GM12873 (cell line): ENCODE measurements around the gene LCTL.

Experiments used
- TF ChIP-seq, protein P1 (sequence below): IDR thresholded peaks from 2 replicates; pipeline ENCODE4 v1.5.1; 2012; ENCODE audit warnings: low read depth, mild to moderate bottlenecking, moderate library complexity, low read length, control low read depth; ENCODE audit not compliant: insufficient read depth; ENCODE audit errors: missing control alignments

LCTL gene

DNA sequence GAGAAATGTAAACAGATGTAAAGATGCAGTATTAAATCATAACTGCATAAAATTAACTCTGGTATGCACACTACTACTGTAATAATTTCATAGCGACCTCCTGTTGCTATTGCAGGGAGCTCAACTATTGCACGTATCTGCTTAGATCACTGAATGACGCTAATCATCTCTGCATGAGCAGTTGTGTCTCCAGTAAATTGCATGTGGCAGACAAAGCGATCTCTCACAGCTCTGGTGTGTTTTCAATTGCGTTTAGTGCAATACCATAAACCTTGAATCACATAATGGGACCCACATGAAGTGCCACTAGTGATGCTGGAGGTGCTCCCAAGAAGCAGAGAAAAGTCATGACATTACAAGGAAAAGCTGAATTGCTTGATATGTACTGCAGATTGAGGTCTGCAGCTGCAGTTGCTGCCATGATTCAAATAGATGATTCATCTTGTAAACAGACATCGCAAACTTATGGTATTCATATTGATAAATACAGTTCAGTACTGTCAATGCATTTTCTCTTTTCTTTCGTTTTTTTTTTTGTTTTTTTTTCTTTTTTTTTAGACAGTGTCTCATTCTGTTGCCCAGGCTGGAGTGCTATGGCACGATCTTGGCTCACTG lies 30.2 kb upstream of the LCTL start:
- TF ChIP-seq, protein P1, sequence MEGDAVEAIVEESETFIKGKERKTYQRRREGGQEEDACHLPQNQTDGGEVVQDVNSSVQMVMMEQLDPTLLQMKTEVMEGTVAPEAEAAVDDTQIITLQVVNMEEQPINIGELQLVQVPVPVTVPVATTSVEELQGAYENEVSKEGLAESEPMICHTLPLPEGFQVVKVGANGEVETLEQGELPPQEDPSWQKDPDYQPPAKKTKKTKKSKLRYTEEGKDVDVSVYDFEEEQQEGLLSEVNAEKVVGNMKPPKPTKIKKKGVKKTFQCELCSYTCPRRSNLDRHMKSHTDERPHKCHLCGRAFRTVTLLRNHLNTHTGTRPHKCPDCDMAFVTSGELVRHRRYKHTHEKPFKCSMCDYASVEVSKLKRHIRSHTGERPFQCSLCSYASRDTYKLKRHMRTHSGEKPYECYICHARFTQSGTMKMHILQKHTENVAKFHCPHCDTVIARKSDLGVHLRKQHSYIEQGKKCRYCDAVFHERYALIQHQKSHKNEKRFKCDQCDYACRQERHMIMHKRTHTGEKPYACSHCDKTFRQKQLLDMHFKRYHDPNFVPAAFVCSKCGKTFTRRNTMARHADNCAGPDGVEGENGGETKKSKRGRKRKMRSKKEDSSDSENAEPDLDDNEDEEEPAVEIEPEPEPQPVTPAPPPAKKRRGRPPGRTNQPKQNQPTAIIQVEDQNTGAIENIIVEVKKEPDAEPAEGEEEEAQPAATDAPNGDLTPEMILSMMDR: no peak

DNA sequence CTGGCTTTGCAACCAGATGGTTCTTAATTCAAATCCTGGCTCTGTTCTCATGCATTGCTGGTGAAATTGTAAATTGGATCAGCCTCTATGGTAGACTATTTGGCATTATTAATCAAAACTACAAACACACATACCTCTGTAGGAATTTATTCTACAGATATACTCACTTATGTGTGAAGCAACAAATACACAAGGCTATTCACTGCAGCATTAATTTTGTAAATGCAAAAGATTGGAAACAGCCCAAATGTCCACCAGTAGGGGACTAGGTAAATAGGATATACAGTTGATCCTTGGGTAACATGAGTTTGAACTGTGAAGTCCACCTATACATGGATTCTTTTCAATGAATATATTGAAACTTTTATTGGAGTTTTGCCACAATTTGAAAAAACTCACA lies 29.5 kb upstream of the LCTL start:
- TF ChIP-seq, protein P1: no peak

DNA sequence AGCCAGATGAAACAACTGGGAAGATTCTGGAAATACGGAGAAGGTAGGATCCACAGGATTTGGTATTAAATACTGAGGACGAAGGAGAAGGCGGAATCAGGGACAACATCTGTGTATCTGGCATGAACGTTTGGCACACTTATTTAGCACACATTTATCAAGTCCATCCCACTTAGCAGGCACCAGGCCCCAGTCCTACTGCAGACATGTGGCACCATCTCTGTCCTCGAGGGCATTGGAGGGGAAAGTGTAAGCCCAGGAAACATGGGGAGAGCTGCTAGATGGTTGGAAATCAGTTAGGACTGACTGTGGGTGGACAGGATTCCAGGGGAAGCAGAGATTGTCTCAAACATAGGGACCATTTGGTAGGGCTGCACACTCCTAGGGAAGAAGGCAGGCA lies 29.0 kb upstream of the LCTL start:
- TF ChIP-seq, protein P1: no peak

DNA sequence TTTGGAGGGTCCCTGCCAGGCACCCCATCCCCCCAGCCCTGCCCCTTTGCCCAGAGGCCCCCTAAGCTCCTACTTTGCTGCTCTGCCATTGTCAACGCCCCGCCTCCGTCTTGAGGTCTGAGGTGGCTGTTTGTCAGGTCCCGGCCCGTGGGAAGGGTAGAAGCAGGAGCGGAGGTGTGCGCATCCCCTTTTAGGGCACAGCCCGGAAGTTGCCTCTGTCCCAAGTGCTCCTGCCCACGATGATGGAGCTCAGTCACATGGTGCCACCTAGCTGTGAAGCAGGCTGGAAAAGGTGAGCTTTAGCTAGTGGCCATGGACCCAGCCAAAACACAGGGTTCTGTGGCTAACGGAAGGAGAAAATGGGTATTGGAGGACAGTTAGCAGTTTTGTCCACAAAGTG lies 28.5 kb upstream of the LCTL start:
- TF ChIP-seq, protein P1: no peak

DNA sequence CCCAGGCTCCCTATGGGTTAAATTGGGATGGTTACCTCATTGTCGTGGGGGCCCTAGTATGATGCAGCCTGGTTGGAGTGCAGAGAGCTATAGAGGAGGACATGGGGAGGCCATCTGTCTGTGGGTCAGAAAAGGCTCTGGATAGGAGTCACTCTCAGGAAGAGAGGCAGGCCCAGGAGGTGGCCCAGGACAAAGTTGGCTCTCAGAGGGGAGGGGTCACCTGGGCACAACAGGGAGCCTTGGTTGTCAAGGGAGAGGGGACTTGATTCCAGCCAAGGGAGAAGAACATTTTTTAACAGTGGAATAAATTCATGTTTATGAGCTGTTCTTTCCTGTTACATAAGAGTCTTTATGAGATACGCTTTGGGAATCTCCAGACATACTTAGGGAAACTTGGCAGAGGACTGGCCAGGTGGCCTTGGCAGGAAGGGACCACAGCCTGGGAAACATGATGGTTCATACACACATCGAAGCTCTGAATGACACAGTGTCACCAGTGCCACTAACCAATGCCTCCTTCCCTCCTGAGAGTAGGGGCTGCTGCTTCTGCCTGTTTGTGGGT lies 27.5 kb upstream of the LCTL start:
- TF ChIP-seq, protein P1: no peak

DNA sequence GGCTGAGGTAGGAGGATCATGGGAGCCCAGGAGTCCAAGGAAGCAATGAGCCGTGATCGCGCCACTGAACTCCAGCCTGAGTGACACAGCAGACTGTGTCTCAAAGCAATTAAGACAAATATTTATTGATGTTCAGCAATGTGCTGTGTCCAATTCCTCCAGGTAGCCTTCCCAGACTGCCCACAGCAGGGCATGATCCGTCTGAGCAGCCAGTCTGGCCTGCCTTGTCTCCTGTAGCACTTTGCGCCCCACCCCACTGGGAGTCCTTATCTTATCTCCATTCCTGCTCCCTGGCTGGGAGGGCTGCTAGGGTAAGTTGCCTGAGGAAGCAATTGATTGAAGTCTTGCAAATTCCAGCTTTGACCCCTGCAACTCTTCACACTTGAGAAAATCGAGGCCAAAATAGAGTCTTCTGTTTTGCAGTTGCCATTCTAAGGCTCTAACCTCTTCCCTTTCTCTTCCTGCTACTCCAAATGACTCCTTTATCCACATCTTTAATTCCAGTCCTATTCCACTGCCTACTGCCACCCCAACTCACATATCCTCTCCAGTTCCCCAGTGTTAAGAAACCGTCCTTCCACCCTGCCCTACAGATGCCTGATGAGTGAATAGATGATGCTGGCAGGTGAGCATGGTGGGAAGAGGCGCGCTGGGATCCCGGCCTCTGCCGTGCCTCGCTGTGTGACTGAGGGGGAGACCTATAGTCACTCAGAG lies 26.9 kb upstream of the LCTL start:
- TF ChIP-seq, protein P1: no peak

DNA sequence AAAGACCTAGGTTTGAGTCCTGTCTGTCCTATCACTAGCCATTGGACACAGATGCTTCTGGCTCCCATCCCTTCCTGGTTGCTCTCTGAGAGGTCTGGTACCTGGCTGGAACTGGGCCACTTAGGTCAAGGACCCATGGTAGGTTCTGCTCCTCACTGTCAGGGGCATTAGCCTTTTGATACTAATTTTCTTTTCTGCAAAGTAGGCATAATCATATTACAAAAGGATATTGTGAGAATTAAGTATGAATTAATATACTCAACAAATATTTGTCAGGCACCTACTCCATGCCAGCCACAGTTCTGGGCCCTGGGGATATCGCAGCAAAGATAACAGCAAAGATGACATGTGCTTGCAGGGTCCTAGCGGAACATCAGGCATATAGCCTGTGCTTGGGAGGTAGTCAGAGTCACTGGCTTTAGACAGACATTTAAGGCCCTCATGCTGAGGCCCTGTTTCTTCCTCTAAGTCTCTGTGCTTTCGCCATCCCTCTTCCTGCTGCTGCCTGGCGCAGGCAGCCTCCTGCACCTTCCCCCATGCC lies 25.6 kb upstream of the LCTL start:
- TF ChIP-seq, protein P1: no peak
